K562 (cell line): Measurements from ENCODE around the gene KAZN.

Experiments
- ARNT ChIP-seq, 2 experiments: fragments of 450-650 bp; IDR thresholded peaks; 2 replicates each; pipeline ENCODE4 v1.6.1; 2016; ENCODE audit warnings: mild to moderate bottlenecking in 1 of 2
- BRCA1 ChIP-seq, 2 experiments: fragments of 450-650 bp in 1 of 2; sonication (generic) in 1 of 2; formaldehyde crosslinking in 1 of 2; IDR thresholded peaks; 2 replicates each; pipeline versions ENCODE4 v1.5.0 to v1.6.1; 2017 to 2020; ENCODE audit warnings: mild to moderate bottlenecking in 1 of 2, missing genetic modification reagents in 1 of 2
- CBFB ChIP-seq: sonication (generic); formaldehyde crosslinking; IDR thresholded peaks from 2 replicates; pipeline ENCODE4 v1.4.0; 2020; ENCODE audit warnings: mild to moderate bottlenecking, missing genetic modification reagents
- CREB1 ChIP-seq, 2 experiments: sonication (generic) in 1 of 2; formaldehyde crosslinking in 1 of 2; IDR thresholded peaks; 2 replicates each; pipeline versions ENCODE4 v1.6.1 to v1.8.0; 2012 to 2022; ENCODE audit warnings: inconsistent platforms in 1 of 2, mild to moderate bottlenecking in 1 of 2, missing genetic modification reagents in 1 of 2, moderate library complexity in 1 of 2
- CTCF ChIP-seq, 3 experiments: IDR thresholded peaks in 2 of 3; conservative IDR thresholded peaks in 1 of 3; 2 replicates each; pipeline ENCODE4 v1.5.1; 2011 to 2012; ENCODE audit warnings: low read length in 3 of 3, mild to moderate bottlenecking in 3 of 3, control low read depth in 2 of 3, improper control_type of control experiment in 1 of 3, inconsistent platforms in 1 of 3, low read depth in 1 of 3, mixed read lengths in 1 of 3, moderate library complexity in 1 of 3; ENCODE audit not compliant: insufficient read depth in 2 of 3
- ETV1 ChIP-seq: fragments of 450-650 bp; conservative IDR thresholded peaks from 2 replicates; pipeline ENCODE4 v1.6.1; 2016; ENCODE audit warnings: missing genetic modification characterization, control low read depth, low read depth, missing compliant biosample characterization
- MGA ChIP-seq: fragments of 450-650 bp; IDR thresholded peaks from 2 replicates; pipeline ENCODE4 v1.6.1; 2016; ENCODE audit warnings: mild to moderate bottlenecking, moderate library complexity
- RNF219 ChIP-seq: fragments of 250-450 bp; sonication (Bioruptor Pico); IDR thresholded peaks from 2 replicates; pipeline ENCODE4 v1.5.0; 2022; ENCODE audit warnings: mild to moderate bottlenecking
- SMAD3 ChIP-seq: fragments of 450-650 bp; formaldehyde crosslinking; conservative IDR thresholded peaks from 2 replicates; pipeline ENCODE4 v1.4.0; 2020; ENCODE audit warnings: mild to moderate bottlenecking
- TEAD2 ChIP-seq: fragments of 450-650 bp; IDR thresholded peaks from 2 replicates; pipeline ENCODE4 v1.6.1; 2016; ENCODE audit warnings: missing genetic modification characterization, control low read depth, missing compliant biosample characterization
- ZBTB5 ChIP-seq: fragments of 450-650 bp; IDR thresholded peaks from 2 replicates; pipeline ENCODE4 v1.6.1; 2017; ENCODE audit warnings: antibody characterized with exemption
- ZNF253 ChIP-seq: fragments of 250-450 bp; sonication (Bioruptor Pico); conservative IDR thresholded peaks from 2 replicates; pipeline ENCODE4 v1.6.1; 2021; ENCODE audit warnings: mild to moderate bottlenecking

GRCh38 chr1:14977338-14977931 is 378.9 kb downstream of the KAZN start:
- TF ChIP-seq TEAD2 (no peak), MGA (no peak), SMAD3 (CRISPR knock-in tag) (no peak), CREB1 (IDR thresholded peaks at IDR 0.05) (no peak), CREB1 (CRISPR knock-in tag; IDR thresholded peaks at IDR 0.05) (no peak), ETV1 (tag) (no peak), ZBTB5 (no peak), ZNF253 (CRISPR knock-in tag) (no peak), BRCA1 (IDR thresholded peaks at IDR 0.05) (no peak), BRCA1 (CRISPR knock-in tag; IDR thresholded peaks at IDR 0.05) (no peak), CTCF (IDR thresholded peaks at IDR 0.05 in 2 of 3, conservative IDR thresholded peaks at IDR 0.05 in 1 of 3; ENCODE audit: insufficient read depth in 2 of 3, low read depth in 1 of 3, low read length in 3 of 3) (no peak), CBFB (CRISPR knock-in tag) (no peak), ARNT (IDR thresholded peaks at IDR 0.05) (no peak), RNF219 (CRISPR knock-in tag) (no peak)
